K562 (cell line): Measurements from ENCODE around the gene TMEM63A. TPM values are rescaled to one million over a fixed set of nuclear protein-coding genes. Genes with fewer than 3 reads are reported as not detected.

Experiments used
- BRF1 ChIP-seq: IDR thresholded peaks from 3 replicates; pipeline ENCODE4 v1.6.1; 2011; ENCODE audit warnings: borderline replicate concordance, mild to moderate bottlenecking; ENCODE audit not compliant: insufficient read length; ENCODE audit errors: extremely low read depth
- PCBP2 ChIP-seq: fragments of 200-400 bp; formaldehyde crosslinking; IDR thresholded peaks from 2 replicates; pipeline ENCODE4 v1.6.1; 2018; ENCODE audit warnings: low read length, low read depth, mild to moderate bottlenecking, moderate library complexity; ENCODE audit not compliant: poor library complexity, severe bottlenecking
- PTTG1 ChIP-seq: fragments of 450-650 bp; IDR thresholded peaks from 2 replicates; pipeline ENCODE4 v1.6.1; 2016; ENCODE audit warnings: low read depth, mild to moderate bottlenecking, missing genetic modification characterization, missing compliant biosample characterization
- RBM34 ChIP-seq: fragments of 200-400 bp; formaldehyde crosslinking; IDR thresholded peaks from 2 replicates; pipeline ENCODE4 v1.6.1; 2018; ENCODE audit warnings: low read length, borderline replicate concordance; ENCODE audit not compliant: insufficient read depth
- ZNF324 ChIP-seq: fragments of 250-450 bp; sonication (Bioruptor Pico); IDR thresholded peaks from 2 replicates; pipeline ENCODE4 v1.4.0; 2020; ENCODE audit warnings: mild to moderate bottlenecking
- polyA plus RNA-seq, 8 experiments: library from polyadenylated mRNA; depleted of rRNA in 4 of 8; stranded (reverse) in 5 of 8; unstranded in 3 of 8; fragments of >200 nt; fragmentation: Nextera tagmentation in 2 of 8; fragmentation: Illumina TruSeq in 1 of 8; extraction: Ambion mirVana in 2 of 8; extraction: Trizol in 1 of 8; gene quantifications; 2 replicates each; pipeline versions ENCODE4 v1.2.1 to v1.2.3, GENCODE V29; 2011 to 2014; ENCODE audit warnings: inconsistent platforms in 1 of 8, missing spikeins in 1 of 8
- total RNA-seq, 7 experiments: library from RNA; depleted of rRNA in 6 of 7; stranded (reverse); fragments of >200 nt in 6 of 7; fragmentation: Illumina TruSeq in 2 of 7; extraction: Trizol in 2 of 7; gene quantifications; 2 replicates each; pipeline versions ENCODE4 v1.2.1 to v1.2.3, GENCODE V29; 2011 to 2021; ENCODE audit warnings: low replicate concordance in 1 of 7
- TF ChIP-seq, protein P1 (sequence below): fragments of 450-650 bp; IDR thresholded peaks from one replicate; pipeline ENCODE4 v1.6.1; 2018; ENCODE audit warnings: mild to moderate bottlenecking, moderate library complexity; ENCODE audit not compliant: partially characterized antibody
- TF ChIP-seq, protein P2 (sequence below): fragments of 200-400 bp; formaldehyde crosslinking; IDR thresholded peaks from 2 replicates; pipeline ENCODE4 v1.6.1; 2017; ENCODE audit warnings: mild to moderate bottlenecking, low read depth, low read length, moderate library complexity
- TF ChIP-seq, protein P3 (sequence below): fragments of 450-650 bp; formaldehyde crosslinking; IDR thresholded peaks from 2 replicates; pipeline ENCODE4 v1.4.0; 2020; ENCODE audit warnings: mild to moderate bottlenecking, moderate library complexity

TMEM63A gene
- total and polyA plus RNA-seq, 9 of the 15 experiments (the other 6 are each of a cell fraction or from before 2014, with no cell fraction given), result 2.0 to 54.6 (median 17.5) TPM

DNA sequence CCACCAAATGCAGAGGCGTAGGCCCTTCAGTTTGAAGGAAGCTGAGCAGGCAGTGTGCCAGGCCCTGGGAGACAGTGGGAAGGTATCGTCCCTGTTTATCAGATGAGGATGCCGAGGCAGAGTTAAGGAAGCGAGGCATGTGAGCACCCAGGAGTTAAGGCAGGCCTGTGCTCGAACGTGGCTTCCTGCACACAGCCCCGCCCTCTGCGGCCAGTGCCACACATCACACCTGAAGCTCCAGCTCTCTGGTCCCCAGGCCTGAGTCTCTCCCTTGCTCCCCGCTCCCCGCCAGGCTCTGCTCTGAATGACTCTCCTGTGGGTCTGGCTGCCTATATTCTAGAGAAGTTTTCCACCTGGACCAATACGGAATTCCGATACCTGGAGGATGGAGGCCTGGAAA, 40.1 kb downstream of the TMEM63A start (continued):
- TF ChIP-seq, protein P1, sequence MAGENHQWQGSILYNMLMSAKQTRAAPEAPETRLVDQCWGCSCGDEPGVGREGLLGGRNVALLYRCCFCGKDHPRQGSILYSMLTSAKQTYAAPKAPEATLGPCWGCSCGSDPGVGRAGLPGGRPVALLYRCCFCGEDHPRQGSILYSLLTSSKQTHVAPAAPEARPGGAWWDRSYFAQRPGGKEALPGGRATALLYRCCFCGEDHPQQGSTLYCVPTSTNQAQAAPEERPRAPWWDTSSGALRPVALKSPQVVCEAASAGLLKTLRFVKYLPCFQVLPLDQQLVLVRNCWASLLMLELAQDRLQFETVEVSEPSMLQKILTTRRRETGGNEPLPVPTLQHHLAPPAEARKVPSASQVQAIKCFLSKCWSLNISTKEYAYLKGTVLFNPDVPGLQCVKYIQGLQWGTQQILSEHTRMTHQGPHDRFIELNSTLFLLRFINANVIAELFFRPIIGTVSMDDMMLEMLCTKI, result no peak
- TF ChIP-seq, protein P2, sequence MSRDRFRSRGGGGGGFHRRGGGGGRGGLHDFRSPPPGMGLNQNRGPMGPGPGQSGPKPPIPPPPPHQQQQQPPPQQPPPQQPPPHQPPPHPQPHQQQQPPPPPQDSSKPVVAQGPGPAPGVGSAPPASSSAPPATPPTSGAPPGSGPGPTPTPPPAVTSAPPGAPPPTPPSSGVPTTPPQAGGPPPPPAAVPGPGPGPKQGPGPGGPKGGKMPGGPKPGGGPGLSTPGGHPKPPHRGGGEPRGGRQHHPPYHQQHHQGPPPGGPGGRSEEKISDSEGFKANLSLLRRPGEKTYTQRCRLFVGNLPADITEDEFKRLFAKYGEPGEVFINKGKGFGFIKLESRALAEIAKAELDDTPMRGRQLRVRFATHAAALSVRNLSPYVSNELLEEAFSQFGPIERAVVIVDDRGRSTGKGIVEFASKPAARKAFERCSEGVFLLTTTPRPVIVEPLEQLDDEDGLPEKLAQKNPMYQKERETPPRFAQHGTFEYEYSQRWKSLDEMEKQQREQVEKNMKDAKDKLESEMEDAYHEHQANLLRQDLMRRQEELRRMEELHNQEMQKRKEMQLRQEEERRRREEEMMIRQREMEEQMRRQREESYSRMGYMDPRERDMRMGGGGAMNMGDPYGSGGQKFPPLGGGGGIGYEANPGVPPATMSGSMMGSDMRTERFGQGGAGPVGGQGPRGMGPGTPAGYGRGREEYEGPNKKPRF, result no peak
- TF ChIP-seq, protein P3, sequence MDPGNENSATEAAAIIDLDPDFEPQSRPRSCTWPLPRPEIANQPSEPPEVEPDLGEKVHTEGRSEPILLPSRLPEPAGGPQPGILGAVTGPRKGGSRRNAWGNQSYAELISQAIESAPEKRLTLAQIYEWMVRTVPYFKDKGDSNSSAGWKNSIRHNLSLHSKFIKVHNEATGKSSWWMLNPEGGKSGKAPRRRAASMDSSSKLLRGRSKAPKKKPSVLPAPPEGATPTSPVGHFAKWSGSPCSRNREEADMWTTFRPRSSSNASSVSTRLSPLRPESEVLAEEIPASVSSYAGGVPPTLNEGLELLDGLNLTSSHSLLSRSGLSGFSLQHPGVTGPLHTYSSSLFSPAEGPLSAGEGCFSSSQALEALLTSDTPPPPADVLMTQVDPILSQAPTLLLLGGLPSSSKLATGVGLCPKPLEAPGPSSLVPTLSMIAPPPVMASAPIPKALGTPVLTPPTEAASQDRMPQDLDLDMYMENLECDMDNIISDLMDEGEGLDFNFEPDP (CRISPR knock-in tag), result no peak
- TF ChIP-seq ZNF324 (CRISPR knock-in tag), result no peak
- TF ChIP-seq BRF1, result no peak
- TF ChIP-seq PCBP2, result no peak
- no peak for TF ChIP-seq PTTG1 (tag)
- TF ChIP-seq RBM34, result no peak
